GM18870 (cell line): ENCODE data around the gene GALNT4.

Experiments used
- ATAC-seq: cut with Tn5 transposase; IDR thresholded peaks from one replicate; pipeline ENCODE4 v1.9.1; 2021; ENCODE audit warnings: moderate library complexity; ENCODE audit not compliant: unreplicated experiment

Gene GALNT4

GRCh38 chr12:89524541-89525304 lies at the start of gene GALNT4:
GALNT4 (minus strand) TSS chr12:89524796; CDS start chr12:89524549, 247 bp downstream.
- peak; percentile 70 for ATAC-seq

- no peak for ATAC-seq
Observed at GRCh38 chr12:89573051-89573810, 48.6 kb upstream of the GALNT4 start.

- ATAC-seq: no peak
Observed at GRCh38 chr12:89571491-89572195, 47.0 kb upstream of the GALNT4 start.

- no peak for ATAC-seq
Observed at GRCh38 chr12:89568484-89568883, 43.9 kb upstream of the GALNT4 start.

GRCh38 chr12:89567691-89568239 lies 43.2 kb upstream of the GALNT4 start:
- ATAC-seq: no peak

GRCh38 chr12:89566615-89567014 lies 42.0 kb upstream of the GALNT4 start:
- no peak for ATAC-seq

GRCh38 chr12:89565002-89565401 lies 40.4 kb upstream of the GALNT4 start:
- ATAC-seq: no peak

GRCh38 chr12:89559753-89560152 lies 35.2 kb upstream of the GALNT4 start:
- no peak for ATAC-seq

- no peak for ATAC-seq
Observed at GRCh38 chr12:89556976-89557375, 32.4 kb upstream of the GALNT4 start.

GRCh38 chr12:89552376-89552775 lies 27.8 kb upstream of the GALNT4 start:
- ATAC-seq: no peak

- ATAC-seq: no peak
Observed at GRCh38 chr12:89551747-89552146, 27.2 kb upstream of the GALNT4 start.

GRCh38 chr12:89547101-89547500 lies 22.5 kb upstream of the GALNT4 start:
- ATAC-seq: no peak

GRCh38 chr12:89546151-89546550 lies 21.6 kb upstream of the GALNT4 start:
- no peak for ATAC-seq

GRCh38 chr12:89544681-89545184 lies 20.1 kb upstream of the GALNT4 start:
- ATAC-seq: no peak

GRCh38 chr12:89544022-89544421 lies 19.4 kb upstream of the GALNT4 start:
- no peak for ATAC-seq

- peak; percentile 71 for ATAC-seq
Observed at GRCh38 chr12:89542912-89543592, 18.5 kb upstream of the GALNT4 start.

- no peak for ATAC-seq
Observed at GRCh38 chr12:89542236-89542635, 17.6 kb upstream of the GALNT4 start.

GRCh38 chr12:89540586-89540985 lies 16.0 kb upstream of the GALNT4 start:
- no peak for ATAC-seq

GRCh38 chr12:89539426-89540223 lies 15.0 kb upstream of the GALNT4 start:
- ATAC-seq: no peak

- no peak for ATAC-seq
Observed at GRCh38 chr12:89538897-89539296, 14.3 kb upstream of the GALNT4 start.
